Prostate gland (tissue), 2 donors: ENCODE data around the gene PROX2.

Source experiments
- CTCF ChIP-seq, 4 experiments: fragments of 200-600 bp in 2 of 4; fragments of 450-650 bp in 2 of 4; sonication (generic) in 2 of 4; IDR thresholded peaks; 1 replicate in 3 of 4; 2 replicates in 1 of 4; pipeline ENCODE4 v1.5.1; 2016 to 2019; ENCODE audit warnings: antibody characterized with exemption in 4 of 4, mild to moderate bottlenecking in 2 of 4, moderate library complexity in 2 of 4
- POLR2A ChIP-seq: fragments of 450-650 bp; IDR thresholded peaks from one replicate; pipeline ENCODE4 v1.6.1; 2016; ENCODE audit warnings: antibody characterized with exemption, mild to moderate bottlenecking
- POLR2AphosphoS5 ChIP-seq: sonication (generic); formaldehyde crosslinking; IDR thresholded peaks from one replicate; pipeline ENCODE4 v1.6.1; 2017; ENCODE audit warnings: antibody characterized with exemption

- no peak for TF ChIP-seq CTCF (IDR thresholded peaks at IDR 0.05)
- no peak for TF ChIP-seq POLR2A
- no peak for TF ChIP-seq POLR2AphosphoS5
Measured at GRCh38 chr14:74848768-74849167, 27.2 kb downstream of the PROX2 start.
